T1000 (cell line): ENCODE measurements around the gene TAGAP.

ENCODE experiments used
- DNase-seq: peaks from one replicate; lab custom pipeline; 2025; ENCODE audit warnings: mixed read lengths; lab: John Stamatoyannopoulos, UW

The TAGAP gene

GRCh38 chr6:159044899-159045727 lies at the start of gene TAGAP:
TSS of gene TAGAP (minus strand) at chr6:159044991. CDS start at chr6:159044146, 845 bp downstream.
- no peak for DNase-seq

GRCh38 chr6:159093609-159094443 lies 49.0 kb upstream of the TAGAP start:
- DNase-seq = no peak

- no peak for DNase-seq
Observed at GRCh38 chr6:159092631-159093030, 47.8 kb upstream of the TAGAP start.

GRCh38 chr6:159090530-159091480 lies 46.0 kb upstream of the TAGAP start:
- no peak for DNase-seq

- DNase-seq = no peak
Observed at GRCh38 chr6:159089909-159090308, 45.1 kb upstream of the TAGAP start.

GRCh38 chr6:159089443-159089842 lies 44.7 kb upstream of the TAGAP start:
- DNase-seq = no peak

- no peak for DNase-seq
Observed at GRCh38 chr6:159086033-159086618, 41.3 kb upstream of the TAGAP start.

GRCh38 chr6:159085396-159085895 lies 40.7 kb upstream of the TAGAP start:
- DNase-seq = no peak

GRCh38 chr6:159084493-159085091 lies 39.8 kb upstream of the TAGAP start:
- no peak for DNase-seq

- no peak for DNase-seq
Observed at GRCh38 chr6:159083146-159083545, 38.4 kb upstream of the TAGAP start.

GRCh38 chr6:159082039-159082815 lies 37.4 kb upstream of the TAGAP start:
- DNase-seq = no peak

GRCh38 chr6:159080217-159080976 lies 35.6 kb upstream of the TAGAP start:
- no peak for DNase-seq

- no peak for DNase-seq
Observed at GRCh38 chr6:159079367-159079766, 34.6 kb upstream of the TAGAP start.

GRCh38 chr6:159077123-159077522 lies 32.3 kb upstream of the TAGAP start:
- DNase-seq = no peak

GRCh38 chr6:159075506-159076228 lies 30.9 kb upstream of the TAGAP start:
- no peak for DNase-seq

- no peak for DNase-seq
Observed at GRCh38 chr6:159074876-159075275, 30.1 kb upstream of the TAGAP start.

GRCh38 chr6:159074120-159074684 lies 29.4 kb upstream of the TAGAP start:
- no peak for DNase-seq
